Aorta (tissue), 5 donors: ENCODE results near the gene RASGEF1C. TPM values are rescaled to one million over a fixed set of nuclear protein-coding genes. Genes with fewer than 3 reads are reported as not detected.
"Not testable (repeated sequence)": the region's sequence is repeated elsewhere in the genome, so short reads cannot be mapped to it uniquely, and the experiment has no call there.

Experiments used
- ATAC-seq: fragments of 200-7000 bp; cut with Tn5 transposase; one replicate; pipeline ENCODE4 v1.9.1; 2022; ENCODE audit warnings: moderate library complexity; ENCODE audit not compliant: low FRiP score
- DNase-seq, 2 donors: peaks; one replicate each; pipeline ENCODE4 v3.0.0-alpha.2; 2020
- H3K27ac ChIP-seq, 2 donors: one replicate each; pipeline ENCODE4 v1.5.1; 2013; ENCODE audit warnings: low read length in 2 of 2, mild to moderate bottlenecking in 2 of 2, moderate library complexity in 2 of 2, control low read depth in 1 of 2, inconsistent platforms in 1 of 2, low read depth in 1 of 2
- H3K27me3 ChIP-seq, 2 donors: one replicate each; pipeline ENCODE4 v1.6.1; 2013; ENCODE audit warnings: control low read depth in 1 of 2, low read length in 1 of 2, mild to moderate bottlenecking in 1 of 2, moderate library complexity in 1 of 2; ENCODE audit not compliant: insufficient read depth in 2 of 2, control insufficient read depth in 1 of 2
- H3K36me3 ChIP-seq, 2 donors: one replicate each; pipeline ENCODE4 v1.6.1; 2013; ENCODE audit warnings: control low read depth in 1 of 2, low read length in 1 of 2, mild to moderate bottlenecking in 1 of 2; ENCODE audit not compliant: insufficient read depth in 2 of 2, control insufficient read depth in 1 of 2
- H3K4me1 ChIP-seq, 2 donors: one replicate each; pipeline ENCODE4 v1.6.1; 2013; ENCODE audit warnings: low read length in 2 of 2, control low read depth in 1 of 2, mild to moderate bottlenecking in 1 of 2, moderate library complexity in 1 of 2; ENCODE audit not compliant: insufficient read depth in 2 of 2, control insufficient read depth in 1 of 2
- H3K4me3 ChIP-seq, 2 donors: one replicate each; pipeline ENCODE4 v1.5.1; 2013; ENCODE audit warnings: low read length in 2 of 2, control low read depth in 1 of 2, mild to moderate bottlenecking in 1 of 2
- H3K9me3 ChIP-seq: one replicate; pipeline ENCODE4 v1.6.1; 2013; ENCODE audit warnings: mild to moderate bottlenecking, low read length; ENCODE audit not compliant: control insufficient read depth
- whole genome bisulfite sequencing, 2 donors: extraction: QIAGEN DNeasy Blood & Tissue Kit; methylation state at CpG; one replicate each; pipeline ENCODE4 v1.1.7; 2013; 5-methylcytosine and 5-hydroxymethylcytosine counted together
- intact Hi-C, 2 donors: fragments of 100-400 bp; cut with DNase I; formaldehyde crosslinking; loops; one replicate each; pipeline versions ENCODE4 v1.14.2 to v1.15.0; 2022
- polyA plus RNA-seq, 2 donors: library from polyadenylated mRNA; stranded (reverse); fragments of 200-250 nt; gene quantifications; one replicate each; pipeline ENCODE4 v1.2.3, GENCODE V29; 2013
- total RNA-seq, 2 donors: library from RNA; stranded (reverse); fragmentation: NEBNext Ultra II Directional; extraction: Animal tissue kit (Norgen Biotek cat#: 25700); gene quantifications; one replicate each; pipeline ENCODE4 v1.2.1, GENCODE V29; 2021
- donor health status: healthy with polysubstance abuse.
- donor health status: Bipolar disorder and iron deficiency.
- donor health status: DM: no; HTN: no; CAD: no.
- donor health status: DM: no; HTN: no; CAD: no.
- donor health status: DM: yes; HTN: yes; CAD: no.

RASGEF1C gene
- total and polyA plus RNA-seq, 4 donors = 0.66 to 1.2 TPM; not detected in 2

GRCh38 chr5:180213657-180214207, 4.7 kb upstream of the RASGEF1C start:
- ATAC-seq = no peak
- Histone ChIP-seq H3K27ac (no peak overlapping the region), H3K27me3 (no peaks in the 10 kb centered on the region), H3K4me3 (no peak overlapping the region), H3K4me1 (no peaks in the 10 kb centered on the region), H3K9me3 (peaks cover 12% of the 10 kb centered on the region), H3K36me3 (no peaks in the 10 kb centered on the region)
- WGBS, 2 donors = 87 to 90% methylated on average over 5 of the region's 5 CpGs
- DNase-seq = no peak
- intact Hi-C loops = no loop called here

GRCh38 chr5:180213256-180213600, 4.2 kb upstream of the RASGEF1C start:
- no peaks in the 10 kb centered on the region for H3K27me3 ChIP-seq
- no peaks in the 10 kb centered on the region for H3K4me1 ChIP-seq
- ATAC-seq (no peak), DNase-seq (no peak)
- H3K4me3 ChIP-seq = no peak overlapping the region
- intact Hi-C loops = no loop called here
- H3K36me3 ChIP-seq = no peaks in the 10 kb centered on the region
- WGBS, 2 donors = 1 to 2% methylated on average over 4 of the region's 4 CpGs
- peaks cover 12% of the 10 kb centered on the region for H3K9me3 ChIP-seq
- no peak overlapping the region for H3K27ac ChIP-seq

DNA sequence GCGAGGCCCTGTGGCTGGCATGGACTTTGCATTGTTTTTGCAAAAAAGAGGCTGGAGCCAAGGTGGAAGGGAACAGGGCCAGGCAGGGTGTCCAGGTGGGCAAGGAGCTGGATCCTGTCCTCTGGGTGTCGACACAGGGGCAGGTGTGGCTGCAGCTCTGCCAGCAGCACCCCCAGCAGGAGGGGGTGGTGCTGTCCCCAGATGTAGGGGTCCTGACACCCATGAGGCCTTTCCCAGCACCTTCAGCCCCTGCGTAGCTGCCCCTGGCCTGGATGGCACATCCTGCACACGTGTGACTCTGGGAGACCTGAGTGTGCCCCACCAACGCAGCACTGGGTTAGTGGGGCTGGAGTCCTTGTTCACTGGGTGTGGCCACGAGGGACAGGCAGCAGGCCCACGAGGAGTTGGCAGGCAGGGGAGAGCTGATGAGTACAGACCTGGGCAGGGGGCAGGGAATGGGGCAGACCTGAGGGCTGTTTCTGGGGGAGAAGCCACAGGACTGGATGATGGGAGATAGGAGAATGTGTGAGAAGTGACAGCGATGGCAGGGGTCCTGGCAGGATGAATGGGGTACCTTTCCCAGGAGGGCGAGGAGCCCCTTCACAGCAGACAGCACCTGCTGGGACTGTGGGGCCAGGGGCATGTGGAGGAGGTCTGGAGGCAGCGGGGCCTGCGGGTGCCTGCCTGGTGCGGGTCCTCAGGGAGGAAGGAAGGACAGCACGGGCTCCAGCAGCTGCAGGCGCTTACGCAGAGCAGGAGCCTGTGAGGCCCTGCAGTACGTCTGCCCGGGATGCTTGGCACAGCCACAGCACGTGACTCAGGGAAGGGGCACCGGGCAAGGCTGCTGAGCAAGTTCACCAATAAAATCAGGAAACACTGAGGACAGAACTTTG, 3.6 kb upstream of the RASGEF1C start:
- Histone ChIP-seq H3K9me3 (peaks cover 12% of the 10 kb centered on the region), H3K4me1 (no peaks in the 10 kb centered on the region), H3K27ac (no peak overlapping the region), H3K36me3 (no peaks in the 10 kb centered on the region), H3K4me3 (no peak overlapping the region), H3K27me3 (no peaks in the 10 kb centered on the region)
- ATAC-seq (no peak), DNase-seq (no peak)
- 34 to 36% methylated on average over 19 of the region's 19 CpGs for WGBS, 2 donors
- intact Hi-C loops = no loop called here

DNA sequence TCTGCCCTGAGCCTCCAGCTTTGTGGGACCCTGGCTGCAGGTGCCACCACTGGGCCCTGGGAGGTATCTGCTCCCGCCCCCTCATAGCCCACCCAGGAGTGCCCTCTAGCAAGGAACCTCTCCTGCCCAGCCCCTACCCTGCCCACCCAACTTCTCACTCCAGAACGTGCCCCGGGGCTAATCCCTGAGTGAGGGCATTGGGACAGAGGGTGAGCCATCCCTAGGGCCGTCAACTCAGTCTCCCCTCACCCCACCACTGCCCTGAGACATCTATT, 2.7 kb upstream of the RASGEF1C start:
- ATAC-seq = no peak

GRCh38 chr5:180210961-180211760, 2.1 kb upstream of the RASGEF1C start:
- Histone ChIP-seq H3K36me3 (no peaks in the 10 kb centered on the region), H3K27me3 (no peaks in the 10 kb centered on the region), H3K4me3 (no peak overlapping the region), H3K9me3 (peaks cover 7% of the 10 kb centered on the region), H3K27ac (no peak overlapping the region), H3K4me1 (no peaks in the 10 kb centered on the region)
- DNase-seq = no peak
- ATAC-seq = no peak
- intact Hi-C loops = no loop called here
- WGBS, 2 donors = 91 to 92% methylated on average over 16 of the region's 16 CpGs

More for the DNA sequence above, 2.7 kb upstream of the RASGEF1C start:
- DNase-seq = no peak
- Histone ChIP-seq H3K4me3 (no peak overlapping the region), H3K9me3 (peaks cover 12% of the 10 kb centered on the region), H3K27me3 (no peaks in the 10 kb centered on the region), H3K27ac (no peak overlapping the region), H3K36me3 (no peaks in the 10 kb centered on the region), H3K4me1 (no peaks in the 10 kb centered on the region)
- 87 to 89% methylated on average over 4 of the region's 4 CpGs for WGBS, 2 donors
- intact Hi-C loops = no loop called here

GRCh38 chr5:180210077-180210476, 1.1 kb upstream of the RASGEF1C start:
- intact Hi-C loops, H3K27me3 ChIP-seq: not testable (repeated sequence)
- WGBS, 2 donors = 93 to 96% methylated on average over 12 of the region's 12 CpGs

GRCh38 chr5:180208435-180209081, 453 bp downstream of the RASGEF1C start:
- Histone ChIP-seq H3K27ac (no peak overlapping the region), H3K27me3 (no peaks in the 10 kb centered on the region), H3K9me3 (no peaks in the 10 kb centered on the region), H3K4me3 (peak overlapping the region; percentile 1 to 29), H3K36me3 (no peaks in the 10 kb centered on the region), H3K4me1 (no peaks in the 10 kb centered on the region)
- 3 to 5% methylated on average over 42 to 65 of the region's 65 CpGs for WGBS, 2 donors
- intact Hi-C loops = no loop called here
- ATAC-seq = no peak
- DNase-seq = no peak

More at GRCh38 chr5:180210077-180210476, 1.1 kb upstream of the RASGEF1C start:
- not testable (repeated sequence) for H3K9me3 ChIP-seq, H3K27ac ChIP-seq, H3K36me3 ChIP-seq, H3K4me1 ChIP-seq, ATAC-seq, DNase-seq, H3K4me3 ChIP-seq

- no peaks in the 10 kb centered on the region for H3K36me3 ChIP-seq
- H3K4me1 ChIP-seq = no peaks in the 10 kb centered on the region
- 27 to 31% methylated on average over 14 of the region's 14 CpGs for WGBS, 2 donors
- no peak overlapping the region for H3K4me3 ChIP-seq
- no peaks in the 10 kb centered on the region for H3K27me3 ChIP-seq
- no peak for DNase-seq
- intact Hi-C loops = no loop called here
- ATAC-seq = no peak
- no peaks in the 10 kb centered on the region for H3K9me3 ChIP-seq
- H3K27ac ChIP-seq = no peak overlapping the region
These were observed 975 bp downstream of the RASGEF1C start for GRCh38 chr5:180208038-180208434.
